ENCODE measurements around the gene COL7A1.

DNA sequence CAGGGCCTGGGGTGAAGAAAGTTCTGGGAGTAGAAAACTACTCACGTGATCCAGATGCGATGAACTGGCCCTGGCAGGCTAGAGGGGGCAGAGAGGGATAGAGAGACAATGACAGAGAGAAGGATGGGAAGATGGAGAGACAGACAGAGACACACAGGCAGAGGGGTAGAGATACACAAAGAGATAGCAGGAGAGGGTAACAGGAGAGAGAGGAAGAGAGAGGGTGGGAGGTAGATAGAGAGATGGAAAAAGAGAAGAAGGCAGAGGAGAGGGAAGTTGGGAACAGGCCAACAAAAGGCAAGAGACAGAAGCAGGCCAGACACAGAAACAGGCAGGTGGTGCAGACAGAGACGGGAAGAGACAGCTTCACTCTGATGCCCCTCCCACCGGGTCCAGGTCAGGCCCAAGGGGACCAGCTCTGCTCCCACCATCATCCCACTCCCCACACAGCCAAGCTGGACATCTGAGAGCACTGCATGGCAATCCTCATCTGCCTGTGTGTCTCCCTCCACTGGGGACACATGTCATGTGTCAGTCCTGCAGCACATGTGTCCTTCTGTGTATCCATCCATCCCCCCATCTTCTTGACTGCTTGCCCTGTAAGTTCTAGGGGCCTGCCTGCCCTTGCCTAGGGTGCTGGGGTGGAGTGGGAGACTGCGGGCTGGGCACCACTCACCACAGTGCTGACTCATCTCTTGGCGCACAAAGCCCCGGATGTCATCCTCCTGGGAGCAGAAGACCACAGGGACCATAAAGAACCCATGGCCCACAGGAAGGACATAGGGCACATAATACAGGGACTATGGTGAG lies 29.3 kb downstream of the COL7A1 start:
- TF ChIP-seq, protein P1, sequence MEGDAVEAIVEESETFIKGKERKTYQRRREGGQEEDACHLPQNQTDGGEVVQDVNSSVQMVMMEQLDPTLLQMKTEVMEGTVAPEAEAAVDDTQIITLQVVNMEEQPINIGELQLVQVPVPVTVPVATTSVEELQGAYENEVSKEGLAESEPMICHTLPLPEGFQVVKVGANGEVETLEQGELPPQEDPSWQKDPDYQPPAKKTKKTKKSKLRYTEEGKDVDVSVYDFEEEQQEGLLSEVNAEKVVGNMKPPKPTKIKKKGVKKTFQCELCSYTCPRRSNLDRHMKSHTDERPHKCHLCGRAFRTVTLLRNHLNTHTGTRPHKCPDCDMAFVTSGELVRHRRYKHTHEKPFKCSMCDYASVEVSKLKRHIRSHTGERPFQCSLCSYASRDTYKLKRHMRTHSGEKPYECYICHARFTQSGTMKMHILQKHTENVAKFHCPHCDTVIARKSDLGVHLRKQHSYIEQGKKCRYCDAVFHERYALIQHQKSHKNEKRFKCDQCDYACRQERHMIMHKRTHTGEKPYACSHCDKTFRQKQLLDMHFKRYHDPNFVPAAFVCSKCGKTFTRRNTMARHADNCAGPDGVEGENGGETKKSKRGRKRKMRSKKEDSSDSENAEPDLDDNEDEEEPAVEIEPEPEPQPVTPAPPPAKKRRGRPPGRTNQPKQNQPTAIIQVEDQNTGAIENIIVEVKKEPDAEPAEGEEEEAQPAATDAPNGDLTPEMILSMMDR (IDR thresholded peaks at IDR 0.05), result no peak
- TF ChIP-seq, protein P2, sequence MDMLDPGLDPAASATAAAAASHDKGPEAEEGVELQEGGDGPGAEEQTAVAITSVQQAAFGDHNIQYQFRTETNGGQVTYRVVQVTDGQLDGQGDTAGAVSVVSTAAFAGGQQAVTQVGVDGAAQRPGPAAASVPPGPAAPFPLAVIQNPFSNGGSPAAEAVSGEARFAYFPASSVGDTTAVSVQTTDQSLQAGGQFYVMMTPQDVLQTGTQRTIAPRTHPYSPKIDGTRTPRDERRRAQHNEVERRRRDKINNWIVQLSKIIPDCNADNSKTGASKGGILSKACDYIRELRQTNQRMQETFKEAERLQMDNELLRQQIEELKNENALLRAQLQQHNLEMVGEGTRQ (IDR thresholded peaks at IDR 0.05; ENCODE audit: borderline replicate concordance, low read depth, low read length), result no peak
- TF ChIP-seq FOXJ3 (CRISPR knock-in tag; IDR thresholded peaks at IDR 0.05) (no peak), TAF1 (IDR thresholded peaks at IDR 0.05; ENCODE audit: borderline replicate concordance, low read depth, low read length) (no peak), RFX5 (IDR thresholded peaks at IDR 0.05; ENCODE audit: low read length) (no peak), EP300 (IDR thresholded peaks at IDR 0.05; ENCODE audit: borderline replicate concordance in 1 of 2, low read depth in 1 of 2, low read length in 1 of 2) (no peak), GATA2 (CRISPR knock-in tag; IDR thresholded peaks at IDR 0.05) (no peak), ELF1 (IDR thresholded peaks at IDR 0.05) (no peak), POLR2AphosphoS5 (IDR thresholded peaks at IDR 0.05; ENCODE audit: low read depth, low read length) (no peak)

Data from SK-N-SH (cell line).